GM12891 (cell line): ENCODE results near the gene NUAK2.

Experiments used
- POLR2A ChIP-seq: IDR thresholded peaks from 2 replicates; pipeline ENCODE4 v1.6.1; 2011; ENCODE audit warnings: low read depth, low read length, control low read depth
- POU2F2 ChIP-seq: IDR thresholded peaks from 2 replicates; pipeline ENCODE4 v1.6.1; 2011; ENCODE audit warnings: low read depth, mild to moderate bottlenecking, control low read depth, low read length, moderate library complexity
- SPI1 ChIP-seq: IDR thresholded peaks from 2 replicates; pipeline ENCODE4 v1.6.1; 2011; ENCODE audit warnings: low read depth, low read length, control low read depth
- TAF1 ChIP-seq: IDR thresholded peaks from 2 replicates; pipeline ENCODE4 v1.6.1; 2011; ENCODE audit warnings: low read depth, low read length, control low read depth

DNA sequence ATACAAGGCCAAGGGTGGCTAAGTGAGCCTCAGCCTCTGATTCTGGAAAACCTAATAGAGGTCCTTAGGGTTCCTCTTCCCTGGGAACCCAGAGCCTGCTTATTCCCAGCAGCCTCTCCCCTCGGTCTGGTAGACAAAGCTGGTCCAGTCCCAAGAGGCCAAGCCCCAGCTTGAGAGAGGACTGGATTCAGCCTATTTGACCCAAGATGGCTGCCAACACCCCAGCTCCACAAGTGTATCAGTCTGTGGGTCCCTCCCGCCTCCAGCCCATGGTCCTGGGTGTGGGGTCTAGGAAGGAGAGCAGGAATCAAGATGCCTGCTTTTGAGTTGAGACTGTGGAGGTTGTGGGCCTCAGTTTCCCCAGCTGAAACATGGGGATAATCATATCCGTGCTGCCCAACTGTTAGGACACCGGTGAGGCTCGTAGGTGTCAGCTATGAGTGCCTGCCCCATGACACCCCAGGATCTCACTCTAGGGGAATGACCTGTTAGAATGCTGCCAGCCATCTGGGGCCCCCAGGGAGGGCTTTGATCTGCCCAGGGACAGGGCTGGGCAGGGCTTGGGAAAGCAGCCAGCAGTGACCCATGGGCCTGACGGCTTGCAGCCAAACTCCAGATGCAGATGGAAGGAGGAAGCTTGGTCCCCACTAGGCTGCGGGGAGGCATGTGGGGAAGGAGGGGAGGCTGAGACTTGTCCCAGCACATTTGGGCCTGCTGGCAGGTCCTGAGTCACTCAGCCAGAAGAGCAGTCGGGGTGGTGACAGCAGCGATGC lies 45.4 kb downstream of the NUAK2 start:
- TF ChIP-seq POU2F2, result no peak
- no peak for TF ChIP-seq POLR2A
- no peak for TF ChIP-seq TAF1
- no peak for TF ChIP-seq SPI1
